Body of pancreas (tissue), 4 donors: Measurements from ENCODE around the gene NFKB1. TPM values are rescaled to one million over a fixed set of nuclear protein-coding genes. Genes with fewer than 3 reads are reported as not detected.

ENCODE experiments used
- ATAC-seq: fragments of 150-250 bp; one replicate; pipeline ENCODE4 v1.9.1; 2016
- DNase-seq, 4 donors: peaks; one replicate each; pipeline ENCODE4 v3.0.0-alpha.2; 2019
- H3K27ac ChIP-seq, 4 donors: fragments of 200-600 bp; sonication (generic); 1 replicate in 3 of 4; 2 replicates in 1 of 4; pipeline versions ENCODE4 v1.5.1 to v1.6.1; 2016 to 2019; ENCODE audit warnings: mild to moderate bottlenecking in 1 of 4, mixed read lengths in 1 of 4, moderate library complexity in 1 of 4
- H3K27me3 ChIP-seq, 2 donors: fragments of 200-600 bp; sonication (generic); one replicate each; pipeline ENCODE4 v1.6.0; 2016; ENCODE audit warnings: mild to moderate bottlenecking in 1 of 2
- H3K36me3 ChIP-seq, 2 donors: fragments of 200-600 bp; sonication (generic); replicated peaks in 1 of 2; 2 replicates each; pipeline ENCODE4 v1.5.1; 2016; ENCODE audit warnings: low read depth in 2 of 2; ENCODE audit not compliant: insufficient read depth in 1 of 2
- H3K4me1 ChIP-seq: fragments of 200-600 bp; sonication (generic); one replicate; pipeline ENCODE4 v1.6.0; 2016
- H3K4me3 ChIP-seq, 2 donors: fragments of 200-600 bp; sonication (generic); 1 replicate in 1 of 2; 2 replicates in 1 of 2; pipeline ENCODE4 v1.5.1; 2016 to 2019
- H3K9me3 ChIP-seq, 3 donors: fragments of 200-600 bp; sonication (generic); 1 replicate in 2 of 3; 2 replicates in 1 of 3; pipeline ENCODE4 v1.5.1; 2016
- CTCF ChIP-seq, 7 experiments: fragments of 450-650 bp in 4 of 7; fragments of 200-600 bp in 3 of 7; sonication (generic) in 3 of 7; IDR thresholded peaks; one replicate each; pipeline ENCODE4 v1.5.1; 2016 to 2019; ENCODE audit warnings: antibody characterized with exemption in 7 of 7
- POLR2A ChIP-seq, 3 donors: fragments of 450-650 bp; IDR thresholded peaks; one replicate each; pipeline ENCODE4 v1.6.1; 2016; ENCODE audit warnings: antibody characterized with exemption in 3 of 3, mild to moderate bottlenecking in 2 of 3
- whole genome bisulfite sequencing, 2 donors: methylation state at CpG; one replicate each; pipeline ENCODE4 v1.1.5; 2017; 5-methylcytosine and 5-hydroxymethylcytosine counted together
- intact Hi-C: fragments of 100-400 bp; cut with DNase I; formaldehyde crosslinking; loops from one replicate; pipeline ENCODE4 v1.15.1; 2023
- total RNA-seq, 2 donors: library from RNA; depleted of rRNA; stranded (reverse); fragments of >200 nt; gene quantifications; one replicate each; pipeline ENCODE4 v1.1.0, GENCODE V29; 2016

The NFKB1 gene
- total RNA-seq, 2 donors from 2014 or later = 14.5 to 20.5 TPM

- ATAC-seq = no peak
- 90% methylated on average over 1 of the region's 1 CpG for WGBS, 2 donors
- intact Hi-C loops = no loop called here
- Histone ChIP-seq H3K36me3 (no peaks in the 10 kb centered on the region), H3K4me3 (no peak overlapping the region), H3K27ac (no peak overlapping the region), H3K27me3 (no peaks in the 10 kb centered on the region), H3K4me1 (peaks cover 7% of the 10 kb centered on the region), H3K9me3 (no peaks in the 10 kb centered on the region)
- DNase-seq = no peak
- TF ChIP-seq CTCF (IDR thresholded peaks at IDR 0.05) (no peak), POLR2A (IDR thresholded peaks at IDR 0.05) (no peak)
These were observed 6.6 kb upstream of the NFKB1 start for GRCh38 chr4:102494603-102495002.

GRCh38 chr4:102497986-102498385 lies 3.2 kb upstream of the NFKB1 start:
- no peaks in the 10 kb centered on the region for H3K9me3 ChIP-seq
- TF ChIP-seq CTCF (IDR thresholded peaks at IDR 0.05) (no peak), POLR2A (IDR thresholded peaks at IDR 0.05) (no peak)
- ATAC-seq = no peak
- 82 to 93% methylated on average over 2 of the region's 2 CpGs for WGBS, 2 donors
- no peak overlapping the region for H3K27ac ChIP-seq
- peaks cover 20% of the 10 kb centered on the region for H3K4me1 ChIP-seq
- intact Hi-C loops = no loop called here
- no peak for DNase-seq
- H3K4me3 ChIP-seq = no peak overlapping the region
- no peaks in the 10 kb centered on the region for H3K36me3 ChIP-seq
- H3K27me3 ChIP-seq = no peaks in the 10 kb centered on the region

GRCh38 chr4:102500352-102500695 lies 835 bp upstream of the NFKB1 start:
- peak overlapping the region; percentile 18 to 26 for H3K4me3 ChIP-seq
- TF ChIP-seq POLR2A (IDR thresholded peaks at IDR 0.05) (no peak), CTCF (IDR thresholded peaks at IDR 0.05) (peak in 2 of 7 experiments; percentile 14)
- H3K9me3 ChIP-seq = no peaks in the 10 kb centered on the region
- intact Hi-C loops = no loop called here
- no peaks in the 10 kb centered on the region for H3K27me3 ChIP-seq
- H3K27ac ChIP-seq = peak overlapping the region; percentile 97 to 98 (median 98)
- WGBS, 2 donors = 32 to 38% methylated on average over 3 of the region's 3 CpGs
- peak; percentile 34 to 58 (median 44) for DNase-seq
- no peaks in the 10 kb centered on the region for H3K36me3 ChIP-seq
- ATAC-seq = peak; percentile 15
- peaks cover 35% of the 10 kb centered on the region for H3K4me1 ChIP-seq

GRCh38 chr4:102501447-102501696 lies 213 bp downstream of the NFKB1 start:
- Histone ChIP-seq H3K27ac (peak overlapping the region; percentile 97 to 98 (median 98)), H3K4me3 (peak overlapping the region; percentile 79 to 80), H3K36me3 (no peaks in the 10 kb centered on the region), H3K9me3 (no peaks in the 10 kb centered on the region), H3K27me3 (no peaks in the 10 kb centered on the region), H3K4me1 (peaks cover 42% of the 10 kb centered on the region)
- 1% methylated on average over 43 of the region's 44 CpGs; no CpG with 5 or more reads in 1 of the 2 donors for WGBS, 2 donors
- intact Hi-C loops = no loop called here
- ATAC-seq (peak; percentile 75), DNase-seq (no peak)
- peak in 2 of 7 experiments; percentile 17 to 36 for TF ChIP-seq CTCF (IDR thresholded peaks at IDR 0.05)
- no peak for TF ChIP-seq POLR2A (IDR thresholded peaks at IDR 0.05)

- peak overlapping the region; percentile 79 to 80 for H3K4me3 ChIP-seq
- 3 to 5% methylated on average over 1 of the region's 1 CpG for WGBS, 2 donors
- no peak for ATAC-seq
- intact Hi-C loops = no loop called here
- H3K4me1 ChIP-seq = peaks cover 42% of the 10 kb centered on the region
- H3K36me3 ChIP-seq = no peaks in the 10 kb centered on the region
- no peaks in the 10 kb centered on the region for H3K27me3 ChIP-seq
- TF ChIP-seq POLR2A (IDR thresholded peaks at IDR 0.05) = no peak
- TF ChIP-seq CTCF (IDR thresholded peaks at IDR 0.05) = no peak
- no peaks in the 10 kb centered on the region for H3K9me3 ChIP-seq
- no peak for DNase-seq
- peak overlapping the region; percentile 97 to 98 (median 98) for H3K27ac ChIP-seq
These were observed 1.3 kb downstream of the NFKB1 start for GRCh38 chr4:102502543-102502818.
